ENCODE data around the gene B3GNT7.

DNA sequence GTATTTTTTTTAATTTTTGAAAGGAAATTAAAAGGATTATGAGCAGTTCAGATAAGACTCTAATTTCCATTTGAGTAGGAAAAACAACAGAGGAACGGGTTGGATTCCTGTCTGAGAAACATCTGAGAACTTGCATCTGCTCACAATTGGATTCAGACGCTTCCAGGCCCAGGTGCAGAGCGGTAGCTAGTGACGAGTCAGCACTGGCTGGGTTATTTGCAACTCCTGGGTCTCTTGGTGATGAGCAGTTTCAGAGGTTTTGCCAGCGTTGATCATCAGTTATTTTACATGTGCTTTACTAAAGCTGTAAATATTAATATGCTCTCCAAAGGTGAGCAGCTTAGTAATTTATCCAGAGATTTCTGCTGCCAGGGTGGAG lies 39.1 kb upstream of the B3GNT7 start:
- TF ChIP-seq, protein P1, sequence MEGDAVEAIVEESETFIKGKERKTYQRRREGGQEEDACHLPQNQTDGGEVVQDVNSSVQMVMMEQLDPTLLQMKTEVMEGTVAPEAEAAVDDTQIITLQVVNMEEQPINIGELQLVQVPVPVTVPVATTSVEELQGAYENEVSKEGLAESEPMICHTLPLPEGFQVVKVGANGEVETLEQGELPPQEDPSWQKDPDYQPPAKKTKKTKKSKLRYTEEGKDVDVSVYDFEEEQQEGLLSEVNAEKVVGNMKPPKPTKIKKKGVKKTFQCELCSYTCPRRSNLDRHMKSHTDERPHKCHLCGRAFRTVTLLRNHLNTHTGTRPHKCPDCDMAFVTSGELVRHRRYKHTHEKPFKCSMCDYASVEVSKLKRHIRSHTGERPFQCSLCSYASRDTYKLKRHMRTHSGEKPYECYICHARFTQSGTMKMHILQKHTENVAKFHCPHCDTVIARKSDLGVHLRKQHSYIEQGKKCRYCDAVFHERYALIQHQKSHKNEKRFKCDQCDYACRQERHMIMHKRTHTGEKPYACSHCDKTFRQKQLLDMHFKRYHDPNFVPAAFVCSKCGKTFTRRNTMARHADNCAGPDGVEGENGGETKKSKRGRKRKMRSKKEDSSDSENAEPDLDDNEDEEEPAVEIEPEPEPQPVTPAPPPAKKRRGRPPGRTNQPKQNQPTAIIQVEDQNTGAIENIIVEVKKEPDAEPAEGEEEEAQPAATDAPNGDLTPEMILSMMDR (IDR thresholded peaks at IDR 0.05; ENCODE audit: insufficient read depth, low read length, poor library complexity, severe bottlenecking) = no peak
- no peak for TF ChIP-seq EZH2phosphoT487 (conservative IDR thresholded peaks at IDR 0.05; ENCODE audit: low read length)
